ENCODE data around the gene PUS10. TPM values are rescaled to one million over a fixed set of nuclear protein-coding genes. Genes with fewer than 3 reads are reported as not detected.

PUS10 gene
- total and polyA plus RNA-seq, 2 of the 13 experiments (the other 11 are each of a cell fraction or from before 2014, with no cell fraction given) = 41.4 to 44.3 TPM

DNA sequence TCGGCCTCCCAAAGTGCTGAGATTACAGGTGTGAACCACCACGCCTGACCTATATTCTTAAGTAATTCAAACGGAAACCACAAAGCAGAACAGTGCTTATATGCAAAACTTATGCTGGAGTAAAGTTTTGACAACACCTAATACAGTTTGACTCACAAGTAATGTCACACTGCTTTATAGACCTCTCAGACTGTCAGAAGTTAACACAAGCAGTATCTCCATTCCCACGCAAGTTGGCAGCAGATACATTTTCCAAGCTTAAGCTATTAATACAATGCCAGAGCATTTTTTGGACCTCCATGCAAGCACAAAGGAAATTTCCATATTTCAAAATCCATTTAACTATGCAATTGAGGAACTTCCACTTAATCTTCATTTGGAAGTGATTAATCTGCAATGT, 26.6 kb upstream of the PUS10 start (continued):
- TF ChIP-seq, protein P1, sequence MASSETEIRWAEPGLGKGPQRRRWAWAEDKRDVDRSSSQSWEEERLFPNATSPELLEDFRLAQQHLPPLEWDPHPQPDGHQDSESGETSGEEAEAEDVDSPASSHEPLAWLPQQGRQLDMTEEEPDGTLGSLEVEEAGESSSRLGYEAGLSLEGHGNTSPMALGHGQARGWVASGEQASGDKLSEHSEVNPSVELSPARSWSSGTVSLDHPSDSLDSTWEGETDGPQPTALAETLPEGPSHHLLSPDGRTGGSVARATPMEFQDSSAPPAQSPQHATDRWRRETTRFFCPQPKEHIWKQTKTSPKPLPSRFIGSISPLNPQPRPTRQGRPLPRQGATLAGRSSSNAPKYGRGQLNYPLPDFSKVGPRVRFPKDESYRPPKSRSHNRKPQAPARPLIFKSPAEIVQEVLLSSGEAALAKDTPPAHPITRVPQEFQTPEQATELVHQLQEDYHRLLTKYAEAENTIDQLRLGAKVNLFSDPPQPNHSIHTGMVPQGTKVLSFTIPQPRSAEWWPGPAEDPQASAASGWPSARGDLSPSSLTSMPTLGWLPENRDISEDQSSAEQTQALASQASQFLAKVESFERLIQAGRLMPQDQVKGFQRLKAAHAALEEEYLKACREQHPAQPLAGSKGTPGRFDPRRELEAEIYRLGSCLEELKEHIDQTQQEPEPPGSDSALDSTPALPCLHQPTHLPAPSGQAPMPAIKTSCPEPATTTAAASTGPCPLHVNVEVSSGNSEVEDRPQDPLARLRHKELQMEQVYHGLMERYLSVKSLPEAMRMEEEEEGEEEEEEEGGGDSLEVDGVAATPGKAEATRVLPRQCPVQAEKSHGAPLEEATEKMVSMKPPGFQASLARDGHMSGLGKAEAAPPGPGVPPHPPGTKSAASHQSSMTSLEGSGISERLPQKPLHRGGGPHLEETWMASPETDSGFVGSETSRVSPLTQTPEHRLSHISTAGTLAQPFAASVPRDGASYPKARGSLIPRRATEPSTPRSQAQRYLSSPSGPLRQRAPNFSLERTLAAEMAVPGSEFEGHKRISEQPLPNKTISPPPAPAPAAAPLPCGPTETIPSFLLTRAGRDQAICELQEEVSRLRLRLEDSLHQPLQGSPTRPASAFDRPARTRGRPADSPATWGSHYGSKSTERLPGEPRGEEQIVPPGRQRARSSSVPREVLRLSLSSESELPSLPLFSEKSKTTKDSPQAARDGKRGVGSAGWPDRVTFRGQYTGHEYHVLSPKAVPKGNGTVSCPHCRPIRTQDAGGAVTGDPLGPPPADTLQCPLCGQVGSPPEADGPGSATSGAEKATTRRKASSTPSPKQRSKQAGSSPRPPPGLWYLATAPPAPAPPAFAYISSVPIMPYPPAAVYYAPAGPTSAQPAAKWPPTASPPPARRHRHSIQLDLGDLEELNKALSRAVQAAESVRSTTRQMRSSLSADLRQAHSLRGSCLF (CRISPR knock-in tag; IDR thresholded peaks at IDR 0.05; ENCODE audit: borderline replicate concordance) = no peak
- TF ChIP-seq ZNF451 (CRISPR knock-in tag; IDR thresholded peaks at IDR 0.05) (no peak), ZNF33B (CRISPR knock-in tag; IDR thresholded peaks at IDR 0.05) (no peak), DR1 (CRISPR knock-in tag; IDR thresholded peaks at IDR 0.05) (no peak), FOXO1 (CRISPR knock-in tag; IDR thresholded peaks at IDR 0.05) (no peak), AGO2 (optimal IDR thresholded peaks at IDR 0.05; ENCODE audit: low read depth, low read length) (no peak), SATB2 (CRISPR knock-in tag; IDR thresholded peaks at IDR 0.05) (no peak), HOXD1 (CRISPR knock-in tag; IDR thresholded peaks at IDR 0.05) (no peak), GATAD2A (CRISPR knock-in tag; IDR thresholded peaks at IDR 0.05) (no peak)
- TF ChIP-seq, protein P2, sequence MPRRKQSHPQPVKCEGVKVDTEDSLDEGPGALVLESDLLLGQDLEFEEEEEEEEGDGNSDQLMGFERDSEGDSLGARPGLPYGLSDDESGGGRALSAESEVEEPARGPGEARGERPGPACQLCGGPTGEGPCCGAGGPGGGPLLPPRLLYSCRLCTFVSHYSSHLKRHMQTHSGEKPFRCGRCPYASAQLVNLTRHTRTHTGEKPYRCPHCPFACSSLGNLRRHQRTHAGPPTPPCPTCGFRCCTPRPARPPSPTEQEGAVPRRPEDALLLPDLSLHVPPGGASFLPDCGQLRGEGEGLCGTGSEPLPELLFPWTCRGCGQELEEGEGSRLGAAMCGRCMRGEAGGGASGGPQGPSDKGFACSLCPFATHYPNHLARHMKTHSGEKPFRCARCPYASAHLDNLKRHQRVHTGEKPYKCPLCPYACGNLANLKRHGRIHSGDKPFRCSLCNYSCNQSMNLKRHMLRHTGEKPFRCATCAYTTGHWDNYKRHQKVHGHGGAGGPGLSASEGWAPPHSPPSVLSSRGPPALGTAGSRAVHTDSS (CRISPR knock-in tag; conservative IDR thresholded peaks at IDR 0.05) = no peak
- TF ChIP-seq, protein P3, sequence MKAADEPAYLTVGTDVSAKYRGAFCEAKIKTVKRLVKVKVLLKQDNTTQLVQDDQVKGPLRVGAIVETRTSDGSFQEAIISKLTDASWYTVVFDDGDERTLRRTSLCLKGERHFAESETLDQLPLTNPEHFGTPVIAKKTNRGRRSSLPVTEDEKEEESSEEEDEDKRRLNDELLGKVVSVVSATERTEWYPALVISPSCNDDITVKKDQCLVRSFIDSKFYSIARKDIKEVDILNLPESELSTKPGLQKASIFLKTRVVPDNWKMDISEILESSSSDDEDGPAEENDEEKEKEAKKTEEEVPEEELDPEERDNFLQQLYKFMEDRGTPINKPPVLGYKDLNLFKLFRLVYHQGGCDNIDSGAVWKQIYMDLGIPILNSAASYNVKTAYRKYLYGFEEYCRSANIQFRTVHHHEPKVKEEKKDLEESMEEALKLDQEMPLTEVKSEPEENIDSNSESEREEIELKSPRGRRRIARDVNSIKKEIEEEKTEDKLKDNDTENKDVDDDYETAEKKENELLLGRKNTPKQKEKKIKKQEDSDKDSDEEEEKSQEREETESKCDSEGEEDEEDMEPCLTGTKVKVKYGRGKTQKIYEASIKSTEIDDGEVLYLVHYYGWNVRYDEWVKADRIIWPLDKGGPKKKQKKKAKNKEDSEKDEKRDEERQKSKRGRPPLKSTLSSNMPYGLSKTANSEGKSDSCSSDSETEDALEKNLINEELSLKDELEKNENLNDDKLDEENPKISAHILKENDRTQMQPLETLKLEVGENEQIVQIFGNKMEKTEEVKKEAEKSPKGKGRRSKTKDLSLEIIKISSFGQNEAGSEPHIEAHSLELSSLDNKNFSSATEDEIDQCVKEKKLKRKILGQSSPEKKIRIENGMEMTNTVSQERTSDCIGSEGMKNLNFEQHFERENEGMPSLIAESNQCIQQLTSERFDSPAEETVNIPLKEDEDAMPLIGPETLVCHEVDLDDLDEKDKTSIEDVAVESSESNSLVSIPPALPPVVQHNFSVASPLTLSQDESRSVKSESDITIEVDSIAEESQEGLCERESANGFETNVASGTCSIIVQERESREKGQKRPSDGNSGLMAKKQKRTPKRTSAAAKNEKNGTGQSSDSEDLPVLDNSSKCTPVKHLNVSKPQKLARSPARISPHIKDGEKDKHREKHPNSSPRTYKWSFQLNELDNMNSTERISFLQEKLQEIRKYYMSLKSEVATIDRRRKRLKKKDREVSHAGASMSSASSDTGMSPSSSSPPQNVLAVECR (CRISPR knock-in tag; IDR thresholded peaks at IDR 0.05; ENCODE audit: borderline replicate concordance) = no peak

Data from HepG2 (cell line).